ENCODE measurements around the gene SF1.
"Not testable (repeated sequence)": the region's sequence is repeated elsewhere in the genome, so short reads cannot be mapped to it uniquely, and the experiment has no call there.

The SF1 gene

GRCh38 chr11:64778473-64779298 is at the start of gene SF1:
SF1 (minus strand) TSS chr11:64778542; CDS start chr11:64778392, 150 bp downstream.
- DNase-seq, result peak; percentile 100

DNA sequence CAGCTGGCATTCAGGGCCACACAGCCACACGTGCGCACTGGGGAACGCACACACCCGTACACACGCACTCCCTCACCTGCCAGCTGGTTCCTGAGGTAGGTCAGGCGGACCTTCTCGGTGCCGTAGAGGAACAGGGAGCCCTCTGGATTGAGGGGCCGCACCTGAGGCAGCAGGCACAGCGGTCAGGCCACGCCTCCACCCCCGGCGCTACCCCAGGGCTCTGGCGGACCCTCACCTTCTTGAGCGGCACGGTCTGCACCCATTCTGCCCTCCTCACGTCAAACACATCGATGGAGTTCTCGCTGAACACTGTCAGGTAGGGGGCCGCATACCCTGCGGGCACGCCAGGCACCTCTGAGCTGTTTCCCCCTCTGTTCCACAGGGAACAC is 49.1 kb upstream of the SF1 start:
- no peak for DNase-seq

- DNase-seq, result no peak
Observed at GRCh38 chr11:64826578-64827450, 48.5 kb upstream of the SF1 start.

DNA sequence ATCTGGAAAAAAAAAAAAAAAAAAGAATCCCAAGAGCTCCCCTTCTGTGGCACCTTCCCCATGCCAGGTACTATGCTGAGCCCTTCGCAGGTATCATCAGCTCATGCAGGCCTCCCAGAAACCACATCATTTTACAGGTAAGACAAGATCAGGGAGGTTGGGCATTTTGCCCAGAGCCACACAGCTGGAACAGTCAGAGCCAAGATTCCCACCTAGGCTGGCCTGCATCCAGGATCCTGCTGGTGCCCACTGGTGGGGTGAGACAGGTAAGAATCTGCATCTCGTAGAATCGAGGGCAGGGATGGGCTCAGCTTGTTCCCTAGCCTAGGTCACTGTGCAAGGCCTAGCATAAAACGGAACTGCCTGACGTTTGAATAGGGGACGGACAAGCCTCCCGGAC is 47.7 kb upstream of the SF1 start:
- DNase-seq, result no peak

- DNase-seq, result no peak
Observed at GRCh38 chr11:64823568-64824119, 45.3 kb upstream of the SF1 start.

DNA sequence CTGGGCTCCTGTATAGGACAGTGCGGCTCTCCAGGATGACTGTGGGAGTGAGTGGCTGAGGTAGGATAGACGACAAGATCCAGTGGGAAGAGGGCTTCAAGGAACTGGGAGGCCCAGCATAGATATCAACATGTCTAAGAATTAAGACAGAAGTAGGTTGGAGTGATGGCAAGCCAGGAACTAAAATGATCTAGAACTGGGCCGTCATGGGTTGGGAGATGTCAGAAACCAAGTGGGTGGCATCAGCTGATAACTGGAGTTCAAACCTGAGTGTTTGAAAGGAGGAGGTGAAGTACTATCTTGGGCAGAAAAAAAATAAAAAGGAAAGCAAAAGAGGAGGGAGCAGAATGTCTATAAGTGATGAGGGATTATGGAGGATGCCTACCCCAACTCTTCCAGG is 39.1 kb upstream of the SF1 start:
- no peak for DNase-seq

DNA sequence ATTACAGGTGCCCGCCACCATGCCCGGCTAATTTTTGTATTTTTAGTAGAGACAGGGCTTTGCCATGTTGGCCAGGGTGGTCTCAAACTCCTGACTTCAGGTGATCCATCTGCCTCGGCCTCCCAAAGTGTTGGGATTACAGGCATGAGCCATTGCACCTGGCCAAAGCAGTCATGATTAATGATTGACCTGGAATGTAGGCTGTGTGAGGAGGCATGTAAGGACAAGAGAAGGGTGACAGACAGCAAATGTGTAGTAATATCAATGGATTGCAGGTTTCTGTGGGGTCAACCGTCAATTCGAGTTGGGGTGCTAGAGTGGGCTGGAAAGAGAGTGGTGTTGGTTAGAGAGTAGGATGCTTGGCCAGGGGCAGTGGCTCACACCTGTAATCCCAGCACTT is 37.1 kb upstream of the SF1 start:
- not testable (repeated sequence) for DNase-seq

DNA sequence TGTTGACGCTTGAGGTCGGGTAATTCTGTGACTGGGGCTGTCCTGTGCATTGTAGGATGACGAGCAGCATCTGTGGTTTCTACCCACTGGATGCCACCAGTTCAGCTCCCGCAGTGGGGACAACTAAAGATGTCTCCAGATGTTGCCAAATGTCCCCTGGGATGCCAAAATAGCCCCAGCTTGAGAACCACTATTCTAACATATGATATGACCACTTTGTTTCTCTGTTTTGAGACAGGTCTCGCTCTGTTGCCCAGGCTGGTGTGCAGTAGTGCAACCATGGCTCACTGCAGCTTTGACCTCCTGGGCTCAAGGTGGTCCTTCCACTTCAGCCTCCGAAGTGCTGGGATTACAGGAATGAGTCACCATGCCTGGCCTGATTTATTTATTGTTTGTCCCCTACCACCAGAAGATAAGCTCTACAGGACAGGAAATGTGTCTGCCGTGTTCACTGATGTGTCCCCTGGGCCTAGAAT is 36.4 kb upstream of the SF1 start:
- no peak for DNase-seq

- no peak for DNase-seq
Observed at GRCh38 chr11:64813826-64814225, 35.5 kb upstream of the SF1 start.

- no peak for DNase-seq
Observed at GRCh38 chr11:64810891-64811272, 32.5 kb upstream of the SF1 start.

DNA sequence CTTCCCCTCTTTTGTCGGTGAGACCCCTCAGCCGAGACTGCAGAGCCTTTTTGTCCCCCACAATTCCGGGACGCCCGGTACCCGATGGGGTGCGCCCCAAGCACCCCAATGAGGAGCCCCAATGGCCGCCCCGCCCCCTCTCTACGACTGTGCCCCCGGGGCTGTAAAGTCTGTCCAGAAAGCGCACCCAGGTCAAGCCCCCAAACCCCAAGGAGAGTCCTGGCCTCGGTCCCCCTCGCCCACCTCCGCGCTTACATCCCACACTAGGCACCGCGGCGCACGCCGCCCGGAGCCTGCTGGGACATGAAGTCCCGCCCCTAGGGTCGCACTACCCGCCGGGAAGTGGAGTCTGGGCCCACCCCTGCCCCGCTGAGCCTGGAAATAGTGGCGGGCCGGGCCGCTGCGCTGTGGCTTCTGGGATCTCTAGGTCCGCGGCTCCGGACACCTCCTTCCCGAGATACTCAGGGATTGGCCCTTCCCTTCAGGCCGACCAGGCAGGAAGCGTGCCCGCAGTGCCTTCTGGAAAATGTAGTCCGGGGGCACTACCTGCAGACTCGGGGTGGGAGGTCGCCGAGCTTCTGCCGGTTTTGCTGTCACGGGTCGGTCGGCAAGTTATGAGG is 32.0 kb upstream of the SF1 start, which contains the start of gene MEN1:
Gene MEN1 (minus strand): TSS at position 281 of the 620 bp plus-strand sequence. CDS start 442 bp downstream, outside the sequence.
- DNase-seq, result peak; percentile 98

GRCh38 chr11:64809781-64810241 is 31.5 kb upstream of the SF1 start:
- DNase-seq, result no peak

GRCh38 chr11:64805481-64805880 is 27.1 kb upstream of the SF1 start:
- no peak for DNase-seq

- no peak for DNase-seq
Observed at GRCh38 chr11:64804346-64805210, 26.2 kb upstream of the SF1 start.

GRCh38 chr11:64803846-64804345 is 25.6 kb upstream of the SF1 start:
- no peak for DNase-seq

GRCh38 chr11:64803158-64803845 is 25.0 kb upstream of the SF1 start, which contains the start of gene MAP4K2:
MAP4K2 (minus strand) TSS chr11:64803214; CDS start chr11:64803149, 65 bp downstream.
- peak; percentile 91 for DNase-seq

GRCh38 chr11:64802370-64803157 is 24.2 kb upstream of the SF1 start:
- no peak for DNase-seq

- DNase-seq, result no peak
Observed at GRCh38 chr11:64801561-64802369, 23.4 kb upstream of the SF1 start.

DNA sequence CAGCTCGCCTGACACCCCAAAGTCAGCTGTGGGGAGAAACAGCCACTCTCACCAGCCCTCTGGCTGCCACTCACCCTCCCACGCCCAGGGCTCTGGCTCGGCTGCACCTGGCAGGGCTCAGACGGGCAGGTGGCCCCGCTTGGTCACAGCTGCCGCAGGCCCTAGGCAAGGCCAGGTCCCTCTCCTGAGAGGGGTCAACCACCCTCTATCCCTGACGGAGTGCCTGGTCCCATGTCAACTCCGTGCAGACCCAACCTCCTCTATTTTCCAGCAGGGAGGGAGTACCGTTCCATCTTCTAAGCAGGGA is 22.8 kb upstream of the SF1 start:
- DNase-seq, result no peak

All from right hindlimb (tissue), 1 donor.